HepG2 (cell line): ENCODE measurements around the gene TPM3. TPM values are rescaled to one million over a fixed set of nuclear protein-coding genes. Genes with fewer than 3 reads are reported as not detected.

Experiments
- ATAC-seq: fragments of 200-7000 bp; cut with Tn5 transposase; 3 replicates; pipeline ENCODE4 v1.9.1; 2020; ENCODE audit warnings: mild to moderate bottlenecking, moderate library complexity
- BruUV-seq: library from RNA; stranded (reverse); fragments of 400-500 nt; replicated peaks from 2 replicates; lab custom pipeline; 2021; lab: Mats Ljungman, UMichigan
- CTCF ChIA-PET: fragments of 300-600 bp; formaldehyde crosslinking; extraction: SDS; loops from one replicate; lab custom pipeline; 2021; ENCODE audit warnings: low total read pairs, inconsistent platforms, low intra/inter-chr PET ratio; lab: Yijun Ruan, JAX
- POLR2A ChIA-PET: fragments of 350-600 bp; sonication (Branson Sonifier 250); formaldehyde crosslinking; loops from one replicate; lab custom pipeline; 2020; ENCODE audit warnings: antibody characterized with exemption, inconsistent platforms; lab: Yijun Ruan, JAX
- DNase-seq: peaks from one replicate; pipeline ENCODE4 v3.0.0-alpha.2; 2015; ENCODE audit warnings: low spot score
- FAIRE-seq: peaks from 3 replicates; lab custom pipeline; 2011; peaks lifted over from hg19 to GRCh38; lab: Jason Lieb, UNC
- H2AFZ ChIP-seq: one replicate; pipeline ENCODE4 v1.6.1; 2011; ENCODE audit warnings: low read length, inconsistent platforms
- H3K27ac ChIP-seq: fragments of 300-600 bp; 3 replicates; pipeline ENCODE4 v1.8.0; 2011; ENCODE audit warnings: mixed run types, mild to moderate bottlenecking, mixed read lengths, low read length, inconsistent platforms; ENCODE audit not compliant: insufficient read depth; ENCODE audit errors: extremely low read length
- H3K27me3 ChIP-seq, 2 experiments: fragments of 200-600 bp in 1 of 2; 2 replicates in 1 of 2; 3 replicates in 1 of 2; pipeline versions ENCODE4 v1.6.0 to v1.8.0; 2011; ENCODE audit warnings: low read length in 2 of 2, mild to moderate bottlenecking in 2 of 2, moderate library complexity in 2 of 2, inconsistent platforms in 1 of 2; ENCODE audit not compliant: insufficient read depth in 2 of 2, control insufficient read depth in 1 of 2
- H3K36me3 ChIP-seq, 2 experiments: fragments of 200-600 bp in 1 of 2; replicated peaks in 1 of 2; 2 replicates in 1 of 2; 3 replicates in 1 of 2; pipeline versions ENCODE4 v1.5.1 to v1.8.0; 2011; ENCODE audit warnings: low read length in 2 of 2, inconsistent platforms in 1 of 2; ENCODE audit not compliant: insufficient read depth in 2 of 2, control insufficient read depth in 1 of 2
- H3K4me1 ChIP-seq: 2 replicates; pipeline ENCODE4 v1.5.1; 2012; ENCODE audit warnings: low read length, inconsistent platforms; ENCODE audit not compliant: insufficient read depth
- H3K4me2 ChIP-seq: 2 replicates; pipeline ENCODE4 v1.6.0; 2011; ENCODE audit warnings: low read depth, low read length, inconsistent platforms
- H3K4me3 ChIP-seq, 3 experiments: fragments of 200-600 bp in 1 of 3; sonication (generic), shearing (Covaris generic) in 1 of 3; replicated peaks in 1 of 3; 2 replicates each; pipeline ENCODE4 v1.5.1; 2011 to 2016; ENCODE audit warnings: low read length in 3 of 3, inconsistent platforms in 2 of 3, low read depth in 2 of 3, mild to moderate bottlenecking in 2 of 3, control low read depth in 1 of 3, mixed read lengths in 1 of 3; ENCODE audit not compliant: insufficient read depth in 1 of 3
- H3K79me2 ChIP-seq: one replicate; pipeline ENCODE4 v1.6.1; 2011; ENCODE audit warnings: low read length, inconsistent platforms; ENCODE audit not compliant: insufficient read depth
- H3K9ac ChIP-seq: 2 replicates; pipeline ENCODE4 v1.6.0; 2011; ENCODE audit warnings: mild to moderate bottlenecking, low read depth, low read length, inconsistent platforms; ENCODE audit not compliant: insufficient read depth
- H3K9me3 ChIP-seq: 2 replicates; pipeline ENCODE4 v1.5.1; 2012; ENCODE audit warnings: mild to moderate bottlenecking, low read length
- H4K20me1 ChIP-seq: 2 replicates; pipeline ENCODE4 v1.6.0; 2011; ENCODE audit warnings: inconsistent platforms, mild to moderate bottlenecking, low read length, moderate library complexity; ENCODE audit not compliant: insufficient read depth
- IKZF4 ChIP-seq: sonication (generic); formaldehyde crosslinking; IDR thresholded peaks from 2 replicates; pipeline ENCODE4 v1.5.1; 2020; ENCODE audit warnings: borderline replicate concordance, mild to moderate bottlenecking, low read depth, missing genetic modification reagents; ENCODE audit errors: not compliant biosample characterization
- MXD4 ChIP-seq: IDR thresholded peaks from 2 replicates; pipeline ENCODE4 v1.6.1; 2016; ENCODE audit warnings: mild to moderate bottlenecking, missing biosample characterization, missing genetic modification reagents
- PHF21A ChIP-seq: sonication (generic); formaldehyde crosslinking; IDR thresholded peaks from 2 replicates; pipeline ENCODE4 v1.5.0; 2020; ENCODE audit warnings: mild to moderate bottlenecking, missing genetic modification reagents
- SNAI1 ChIP-seq: sonication (generic); formaldehyde crosslinking; IDR thresholded peaks from 2 replicates; pipeline ENCODE4 v1.5.0; 2020; ENCODE audit warnings: mild to moderate bottlenecking, missing genetic modification reagents, borderline replicate concordance
- TCF7L2 ChIP-seq: IDR thresholded peaks from 2 replicates; pipeline ENCODE4 v1.6.1; 2011; ENCODE audit warnings: mild to moderate bottlenecking, low read depth, low read length, moderate library complexity
- TRIM24 ChIP-seq: sonication (generic); formaldehyde crosslinking; IDR thresholded peaks from 2 replicates; pipeline ENCODE4 v1.8.0; 2022; ENCODE audit warnings: mild to moderate bottlenecking, missing genetic modification reagents
- ZKSCAN1 ChIP-seq: fragments of 150-350 bp; IDR thresholded peaks from 2 replicates; pipeline ENCODE4 v1.6.1; 2014; ENCODE audit warnings: low read length
- ZNF180 ChIP-seq: sonication (generic); formaldehyde crosslinking; IDR thresholded peaks from 2 replicates; pipeline ENCODE4 v1.4.0; 2020; ENCODE audit warnings: low read depth, missing genetic modification reagents, borderline replicate concordance
- ZNF326 ChIP-seq: sonication (generic); formaldehyde crosslinking; IDR thresholded peaks from 2 replicates; pipeline ENCODE4 v1.4.0; 2020; ENCODE audit warnings: missing genetic modification reagents, borderline replicate concordance
- ZNF780A ChIP-seq: sonication (generic); formaldehyde crosslinking; IDR thresholded peaks from 2 replicates; pipeline ENCODE4 v1.8.0; 2022; ENCODE audit warnings: mild to moderate bottlenecking, missing genetic modification reagents, moderate library complexity
- WGBS: methylation state at CpG from one replicate; pipeline ENCODE4 v1.1.6; 2017; ENCODE audit warnings: low lambda C conversion rate; 5-methylcytosine and 5-hydroxymethylcytosine counted together
- in situ Hi-C: cut with HindIII; loops from 2 replicates; pipeline ENCODE4 v1.10.0; 2017; ENCODE audit warnings: low pct_unique_long_range_greater_than_20kb; ENCODE audit not compliant: extremely low pct_ligation_motif_present
- intact Hi-C: fragments of 100-400 bp; cut with micrococcal nuclease; formaldehyde crosslinking; loops from one replicate; pipeline ENCODE4 v1.10.0; 2022; ENCODE audit not compliant: unreplicated experiment
- polyA plus RNA-seq, 8 experiments: library from polyadenylated mRNA; depleted of rRNA in 3 of 8; stranded (reverse) in 7 of 8; unstranded in 1 of 8; fragments of >200 nt; fragmentation: Illumina TruSeq in 4 of 8; extraction: Trizol in 4 of 8; gene quantifications; 2 replicates each; pipeline versions ENCODE4 v1.2.1 to v1.2.3, GENCODE V29; 2011 to 2016; ENCODE audit warnings: low read depth in 4 of 8, missing spikeins in 1 of 8, mixed read lengths in 1 of 8; ENCODE audit not compliant: insufficient read depth in 1 of 8
- total RNA-seq, 5 experiments: library from RNA; depleted of rRNA; stranded (reverse); fragments of >200 nt; fragmentation: Illumina TruSeq; extraction: Trizol; gene quantifications; 2 replicates each; pipeline ENCODE4 v1.2.3, GENCODE V29; 2016; ENCODE audit warnings: low read depth in 1 of 5
- TF ChIP-seq, protein P1 (sequence below): sonication (generic); formaldehyde crosslinking; conservative IDR thresholded peaks from 2 replicates; pipeline ENCODE4 v1.8.1; 2023; ENCODE audit warnings: missing genetic modification reagents
- TF ChIP-seq, protein P2 (sequence below): sonication (generic); formaldehyde crosslinking; IDR thresholded peaks from 2 replicates; pipeline ENCODE4 v1.4.0; 2020; ENCODE audit warnings: missing genetic modification reagents
- TF ChIP-seq, protein P3 (sequence below): fragments of 450-650 bp; IDR thresholded peaks from 2 replicates; pipeline ENCODE4 v1.6.1; 2016

TPM3 gene
- total and polyA plus RNA-seq, 2 of the 13 experiments (the other 11 are each of a cell fraction or from before 2014, with no cell fraction given): 160 to 307 TPM

DNA sequence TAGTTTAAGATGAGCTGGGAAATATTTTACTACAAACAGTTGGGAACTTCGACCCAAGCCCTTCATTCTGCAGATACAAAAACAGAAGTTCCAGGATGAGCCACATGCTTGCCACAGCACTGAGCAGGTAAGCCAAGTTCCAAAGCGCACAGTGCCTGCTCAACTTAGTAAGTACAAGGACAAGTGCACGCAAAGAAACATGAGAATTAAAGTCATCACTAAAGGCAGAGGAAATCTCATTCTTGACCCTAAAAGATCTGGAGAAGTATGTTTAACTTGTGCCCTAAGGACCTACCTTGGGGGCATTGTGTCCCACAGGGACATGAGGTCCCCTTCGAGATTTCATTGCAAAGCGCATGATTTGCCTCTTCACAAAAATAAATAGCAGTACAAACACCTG, 27.6 kb upstream of the TPM3 start (continued):
- TF ChIP-seq TRIM24 (CRISPR knock-in tag) (no peak), PHF21A (CRISPR knock-in tag) (no peak), ZNF780A (no peak), TCF7L2 (no peak), IKZF4 (CRISPR knock-in tag) (no peak), MXD4 (CRISPR knock-in tag) (no peak; the same call in 1 of the 2 replicates)
- TF ChIP-seq, protein P1, sequence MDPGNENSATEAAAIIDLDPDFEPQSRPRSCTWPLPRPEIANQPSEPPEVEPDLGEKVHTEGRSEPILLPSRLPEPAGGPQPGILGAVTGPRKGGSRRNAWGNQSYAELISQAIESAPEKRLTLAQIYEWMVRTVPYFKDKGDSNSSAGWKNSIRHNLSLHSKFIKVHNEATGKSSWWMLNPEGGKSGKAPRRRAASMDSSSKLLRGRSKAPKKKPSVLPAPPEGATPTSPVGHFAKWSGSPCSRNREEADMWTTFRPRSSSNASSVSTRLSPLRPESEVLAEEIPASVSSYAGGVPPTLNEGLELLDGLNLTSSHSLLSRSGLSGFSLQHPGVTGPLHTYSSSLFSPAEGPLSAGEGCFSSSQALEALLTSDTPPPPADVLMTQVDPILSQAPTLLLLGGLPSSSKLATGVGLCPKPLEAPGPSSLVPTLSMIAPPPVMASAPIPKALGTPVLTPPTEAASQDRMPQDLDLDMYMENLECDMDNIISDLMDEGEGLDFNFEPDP (CRISPR knock-in tag): 0 out of 2 replicates have a peak, but pooled peaks have one; percentile 3

DNA sequence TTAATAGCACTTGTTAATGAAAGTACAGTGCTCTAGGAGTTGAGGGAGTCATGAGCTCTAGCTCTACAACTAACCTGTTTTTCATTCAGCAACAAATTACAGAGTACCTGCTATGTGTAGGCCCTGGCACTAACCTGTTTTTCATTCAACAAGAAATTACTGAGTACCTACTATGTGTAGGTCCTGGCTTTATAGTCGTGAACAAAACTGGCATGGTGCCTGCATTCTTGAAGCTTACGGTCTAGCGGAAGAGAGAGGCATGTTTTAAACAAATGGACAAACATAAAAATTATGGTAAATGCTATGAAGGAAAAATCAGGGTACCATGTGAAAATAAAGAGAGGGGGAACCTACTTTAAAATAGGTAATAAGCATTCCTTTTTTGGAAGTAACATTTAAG, 26.6 kb upstream of the TPM3 start:
- Histone ChIP-seq H3K9ac (peak overlapping the region; percentile 100), H3K79me2 (peaks cover 63% of the 10 kb centered on the region), H3K4me2 (peak overlapping the region; percentile 89), H3K27me3 (no peaks in the 10 kb centered on the region; a peak in 1 of 5 replicates), H2AFZ (no peak overlapping the region), H3K36me3 (peaks cover 3 to 23% of the 10 kb centered on the region in 2 experiments; a peak in 3 of 5 replicates), H4K20me1 (peaks cover 16% of the 10 kb centered on the region), H3K4me3 (peak overlapping the region; percentile 3 to 99 (median 90); a peak in 5 of 6 replicates), H3K27ac (peak overlapping the region; percentile 100), H3K9me3 (no peaks in the 10 kb centered on the region), H3K4me1 (peaks cover 79% of the 10 kb centered on the region)
- BruUV-seq: no TSS peak
- in situ Hi-C loops (no loop called here), intact Hi-C loops (no loop called here)
- POLR2A ChIA-PET: interaction anchor here (0.7 to 3.0 kb wide), 8 partner anchors 9 to 256 kb away, joined by 3 to 29 read pairs (median 6); partner anchors contain the start of gene SLC39A1
- no peak for ATAC-seq
- TF ChIP-seq ZKSCAN1: peak; percentile 86
- TF ChIP-seq, protein P2, sequence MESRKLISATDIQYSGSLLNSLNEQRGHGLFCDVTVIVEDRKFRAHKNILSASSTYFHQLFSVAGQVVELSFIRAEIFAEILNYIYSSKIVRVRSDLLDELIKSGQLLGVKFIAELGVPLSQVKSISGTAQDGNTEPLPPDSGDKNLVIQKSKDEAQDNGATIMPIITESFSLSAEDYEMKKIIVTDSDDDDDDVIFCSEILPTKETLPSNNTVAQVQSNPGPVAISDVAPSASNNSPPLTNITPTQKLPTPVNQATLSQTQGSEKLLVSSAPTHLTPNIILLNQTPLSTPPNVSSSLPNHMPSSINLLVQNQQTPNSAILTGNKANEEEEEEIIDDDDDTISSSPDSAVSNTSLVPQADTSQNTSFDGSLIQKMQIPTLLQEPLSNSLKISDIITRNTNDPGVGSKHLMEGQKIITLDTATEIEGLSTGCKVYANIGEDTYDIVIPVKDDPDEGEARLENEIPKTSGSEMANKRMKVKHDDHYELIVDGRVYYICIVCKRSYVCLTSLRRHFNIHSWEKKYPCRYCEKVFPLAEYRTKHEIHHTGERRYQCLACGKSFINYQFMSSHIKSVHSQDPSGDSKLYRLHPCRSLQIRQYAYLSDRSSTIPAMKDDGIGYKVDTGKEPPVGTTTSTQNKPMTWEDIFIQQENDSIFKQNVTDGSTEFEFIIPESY: peak; percentile 77
- TF ChIP-seq ZNF326 (CRISPR knock-in tag): no peak
- TF ChIP-seq SNAI1 (CRISPR knock-in tag): no peak
- TF ChIP-seq, protein P3, sequence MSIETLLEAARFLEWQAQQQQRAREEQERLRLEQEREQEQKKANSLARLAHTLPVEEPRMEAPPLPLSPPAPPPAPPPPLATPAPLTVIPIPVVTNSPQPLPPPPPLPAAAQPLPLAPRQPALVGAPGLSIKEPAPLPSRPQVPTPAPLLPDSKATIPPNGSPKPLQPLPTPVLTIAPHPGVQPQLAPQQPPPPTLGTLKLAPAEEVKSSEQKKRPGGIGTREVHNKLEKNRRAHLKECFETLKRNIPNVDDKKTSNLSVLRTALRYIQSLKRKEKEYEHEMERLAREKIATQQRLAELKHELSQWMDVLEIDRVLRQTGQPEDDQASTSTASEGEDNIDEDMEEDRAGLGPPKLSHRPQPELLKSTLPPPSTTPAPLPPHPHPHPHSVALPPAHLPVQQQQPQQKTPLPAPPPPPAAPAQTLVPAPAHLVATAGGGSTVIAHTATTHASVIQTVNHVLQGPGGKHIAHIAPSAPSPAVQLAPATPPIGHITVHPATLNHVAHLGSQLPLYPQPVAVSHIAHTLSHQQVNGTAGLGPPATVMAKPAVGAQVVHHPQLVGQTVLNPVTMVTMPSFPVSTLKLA: no peak
- no peak for TF ChIP-seq ZNF180 (CRISPR knock-in tag)
- no peak for DNase-seq
- WGBS: 63% methylated on average over 3 of the region's 3 CpGs
- no peak for FAIRE-seq
- CTCF ChIA-PET: no interaction called here
